ENCODE data around the gene RDH11.
"Not testable (repeated sequence)": the region's sequence is repeated elsewhere in the genome, so short reads cannot be mapped to it uniquely, and the experiment has no call there.

Gene RDH11

GRCh38 chr14:67717048-67717447, 21.5 kb upstream of the RDH11 start:
- Histone ChIP-seq H3K27me3 (ENCODE audit: insufficient read depth, low read length) (no peaks in the 10 kb centered on the region), H2AK5ac (ENCODE audit: low read length) (no peak overlapping the region), H3K9me3 (ENCODE audit: insufficient read depth, low read depth, low read length) (no peaks in the 10 kb centered on the region), H3K14ac (ENCODE audit: low read length) (no peak overlapping the region), H3K36me3 (ENCODE audit: control insufficient read depth in 1 of 2, insufficient read depth in 2 of 2, low read length in 2 of 2) (no peaks in the 10 kb centered on the region), H3K4ac (ENCODE audit: low read depth, low read length) (no peak overlapping the region), H3K79me1 (ENCODE audit: low read length) (no peaks in the 10 kb centered on the region), H3K4me1 (ENCODE audit: control insufficient read depth in 1 of 2, insufficient read depth in 2 of 2, low read length in 2 of 2) (no peaks in the 10 kb centered on the region), H4K91ac (ENCODE audit: low read depth, low read length) (no peak overlapping the region), H3K4me3 (ENCODE audit: low read depth, low read length) (no peak overlapping the region), H3K18ac (ENCODE audit: low read length) (no peak overlapping the region), H3K9ac (ENCODE audit: low read length) (no peak overlapping the region), H3K4me2 (ENCODE audit: low read length) (no peak overlapping the region), H3K23ac (ENCODE audit: low read length) (no peak overlapping the region), H3K79me2 (ENCODE audit: control insufficient read depth, insufficient read depth, low read length, poor library complexity) (no peaks in the 10 kb centered on the region), H4K12ac (ENCODE audit: low read depth, low read length) (no peak overlapping the region), H2BK5ac (ENCODE audit: low read depth, low read length, poor library complexity) (no peak overlapping the region), H2BK12ac (ENCODE audit: low read length) (no peak overlapping the region), H2AFZ (ENCODE audit: insufficient read depth, low read length, poor library complexity) (no peak overlapping the region), H2BK120ac (ENCODE audit: insufficient read depth, low read length, poor library complexity) (no peak overlapping the region), H3K27ac (ENCODE audit: low read depth, low read length) (no peak overlapping the region), H4K8ac (ENCODE audit: low read depth, low read length) (no peak overlapping the region)
- no peak for DNase-seq
- WGBS (ENCODE audit: extremely low coverage, insufficient coverage, insufficient read length): 100% methylated on average over 1 of the region's 1 CpG

- H3K79me1 ChIP-seq (ENCODE audit: low read length): no peaks in the 10 kb centered on the region
- H2BK12ac ChIP-seq (ENCODE audit: low read length): no peak overlapping the region
- no peak overlapping the region for H2BK120ac ChIP-seq (ENCODE audit: insufficient read depth, low read length, poor library complexity)
- H2AK5ac ChIP-seq (ENCODE audit: low read length): no peak overlapping the region
- DNase-seq: no peak
- H3K27me3 ChIP-seq (ENCODE audit: insufficient read depth, low read length): no peaks in the 10 kb centered on the region
- H3K27ac ChIP-seq (ENCODE audit: low read depth, low read length): no peak overlapping the region
- H3K9me3 ChIP-seq (ENCODE audit: insufficient read depth, low read depth, low read length): no peaks in the 10 kb centered on the region
- H2AFZ ChIP-seq (ENCODE audit: insufficient read depth, low read length, poor library complexity): no peak overlapping the region
- no peak overlapping the region for H3K4ac ChIP-seq (ENCODE audit: low read depth, low read length)
- H2BK5ac ChIP-seq (ENCODE audit: low read depth, low read length, poor library complexity): no peak overlapping the region
- no peak overlapping the region for H3K18ac ChIP-seq (ENCODE audit: low read length)
- H4K91ac ChIP-seq (ENCODE audit: low read depth, low read length): no peak overlapping the region
- no CpG with 5 or more reads among the region's 2 CpGs for WGBS (ENCODE audit: extremely low coverage, insufficient coverage, insufficient read length)
- H3K4me1 ChIP-seq (ENCODE audit: control insufficient read depth in 1 of 2, insufficient read depth in 2 of 2, low read length in 2 of 2): no peaks in the 10 kb centered on the region
- no peak overlapping the region for H3K4me2 ChIP-seq (ENCODE audit: low read length)
- no peak overlapping the region for H4K12ac ChIP-seq (ENCODE audit: low read depth, low read length)
- no peaks in the 10 kb centered on the region for H3K79me2 ChIP-seq (ENCODE audit: control insufficient read depth, insufficient read depth, low read length, poor library complexity)
- no peak overlapping the region for H3K14ac ChIP-seq (ENCODE audit: low read length)
- no peak overlapping the region for H3K23ac ChIP-seq (ENCODE audit: low read length)
- H3K4me3 ChIP-seq (ENCODE audit: low read depth, low read length): no peak overlapping the region
- H3K36me3 ChIP-seq (ENCODE audit: control insufficient read depth in 1 of 2, insufficient read depth in 2 of 2, low read length in 2 of 2): no peaks in the 10 kb centered on the region
- no peak overlapping the region for H4K8ac ChIP-seq (ENCODE audit: low read depth, low read length)
- H3K9ac ChIP-seq (ENCODE audit: low read length): no peak overlapping the region
These were observed 14.6 kb upstream of the RDH11 start for GRCh38 chr14:67710209-67710608.

- not testable (repeated sequence) for H2AK5ac ChIP-seq (ENCODE audit: low read length); H3K9me3 ChIP-seq (ENCODE audit: insufficient read depth, low read depth, low read length); H3K4me3 ChIP-seq (ENCODE audit: low read depth, low read length); H2BK5ac ChIP-seq (ENCODE audit: low read depth, low read length, poor library complexity); H2AFZ ChIP-seq (ENCODE audit: insufficient read depth, low read length, poor library complexity); H4K91ac ChIP-seq (ENCODE audit: low read depth, low read length); H3K27ac ChIP-seq (ENCODE audit: low read depth, low read length); H3K14ac ChIP-seq (ENCODE audit: low read length); H4K12ac ChIP-seq (ENCODE audit: low read depth, low read length); H3K27me3 ChIP-seq (ENCODE audit: insufficient read depth, low read length); H3K4me2 ChIP-seq (ENCODE audit: low read length); H3K18ac ChIP-seq (ENCODE audit: low read length); DNase-seq; H3K79me2 ChIP-seq (ENCODE audit: control insufficient read depth, insufficient read depth, low read length, poor library complexity); H2BK12ac ChIP-seq (ENCODE audit: low read length); H2BK120ac ChIP-seq (ENCODE audit: insufficient read depth, low read length, poor library complexity); H3K36me3 ChIP-seq (ENCODE audit: control insufficient read depth in 1 of 2, insufficient read depth in 2 of 2, low read length in 2 of 2); H3K79me1 ChIP-seq (ENCODE audit: low read length); H3K9ac ChIP-seq (ENCODE audit: low read length); H4K8ac ChIP-seq (ENCODE audit: low read depth, low read length); H3K23ac ChIP-seq (ENCODE audit: low read length); H3K4me1 ChIP-seq (ENCODE audit: control insufficient read depth in 1 of 2, insufficient read depth in 2 of 2, low read length in 2 of 2); H3K4ac ChIP-seq (ENCODE audit: low read depth, low read length)
- WGBS (ENCODE audit: extremely low coverage, insufficient coverage, insufficient read length): no CpG with 5 or more reads among the region's 1 CpG
These were observed 14.2 kb upstream of the RDH11 start for GRCh38 chr14:67709796-67710195.

GRCh38 chr14:67709346-67709745, 13.8 kb upstream of the RDH11 start:
- not testable (repeated sequence) for H3K27ac ChIP-seq (ENCODE audit: low read depth, low read length)

More at GRCh38 chr14:67709346-67709745, 13.8 kb upstream of the RDH11 start:
- H2AK5ac ChIP-seq (ENCODE audit: low read length); H3K9ac ChIP-seq (ENCODE audit: low read length); H2AFZ ChIP-seq (ENCODE audit: insufficient read depth, low read length, poor library complexity); H3K9me3 ChIP-seq (ENCODE audit: insufficient read depth, low read depth, low read length); H3K18ac ChIP-seq (ENCODE audit: low read length); H3K36me3 ChIP-seq (ENCODE audit: control insufficient read depth in 1 of 2, insufficient read depth in 2 of 2, low read length in 2 of 2); H3K14ac ChIP-seq (ENCODE audit: low read length); H3K23ac ChIP-seq (ENCODE audit: low read length); H3K4me2 ChIP-seq (ENCODE audit: low read length); H2BK12ac ChIP-seq (ENCODE audit: low read length); H2BK120ac ChIP-seq (ENCODE audit: insufficient read depth, low read length, poor library complexity); H3K4ac ChIP-seq (ENCODE audit: low read depth, low read length); DNase-seq; H3K4me1 ChIP-seq (ENCODE audit: control insufficient read depth in 1 of 2, insufficient read depth in 2 of 2, low read length in 2 of 2); H3K79me1 ChIP-seq (ENCODE audit: low read length); H3K79me2 ChIP-seq (ENCODE audit: control insufficient read depth, insufficient read depth, low read length, poor library complexity); H3K27me3 ChIP-seq (ENCODE audit: insufficient read depth, low read length); H4K91ac ChIP-seq (ENCODE audit: low read depth, low read length); H2BK5ac ChIP-seq (ENCODE audit: low read depth, low read length, poor library complexity); H4K12ac ChIP-seq (ENCODE audit: low read depth, low read length); H4K8ac ChIP-seq (ENCODE audit: low read depth, low read length); H3K4me3 ChIP-seq (ENCODE audit: low read depth, low read length): not testable (repeated sequence)

Data from trophoblast cell (in vitro differentiated cells and primary cell).